NK-92 treated with Interleukin-12 subunit alpha and Interleukin-12 subunit beta, amount 100 ng/mL, for 24 hours (cell line): ENCODE measurements around the gene TRIM2.

Experiments
- DNase-seq: peaks from one replicate; lab custom pipeline; 2025; lab: John Stamatoyannopoulos, UW

TRIM2 gene

GRCh38 chr4:153222707-153223426 is 18.6 kb downstream of the TRIM2 start:
- no peak for DNase-seq

DNA sequence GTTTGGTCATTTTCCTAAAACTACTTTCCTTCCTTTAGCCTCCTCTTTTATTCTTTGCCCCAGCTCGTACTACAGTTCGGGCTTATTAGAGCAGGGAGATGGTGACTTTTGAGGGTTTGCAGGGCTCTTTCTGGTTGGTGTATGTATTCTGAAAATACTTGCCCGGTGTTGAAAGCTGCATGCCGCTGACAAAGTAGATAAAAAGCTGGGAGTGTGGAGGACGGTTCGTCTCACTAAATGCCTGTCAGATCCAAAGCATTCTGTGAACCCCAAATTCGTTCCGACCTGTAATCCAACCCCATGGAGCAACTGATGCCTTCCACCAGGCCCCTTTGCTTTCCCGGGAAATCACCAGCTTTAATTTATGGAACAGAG is 19.2 kb downstream of the TRIM2 start:
- DNase-seq: no peak

DNA sequence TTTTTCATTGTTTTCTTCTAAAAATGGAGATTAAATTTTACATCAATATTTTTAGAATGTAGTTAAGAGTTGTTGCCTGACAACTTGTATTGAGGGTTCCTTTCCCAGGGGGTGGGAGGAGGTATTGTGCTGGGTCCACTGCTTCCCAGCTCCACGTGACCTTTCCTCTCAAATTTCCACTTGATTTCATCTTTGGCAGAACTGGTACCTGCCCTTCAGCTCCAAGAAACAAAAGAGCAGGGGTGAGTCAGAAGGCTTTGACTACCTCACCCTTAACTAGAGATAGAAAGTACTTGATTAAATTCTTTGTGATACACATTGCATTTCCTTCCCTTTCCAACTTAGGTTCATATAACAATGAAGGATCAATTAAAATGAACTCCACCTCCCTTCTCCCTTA is 19.7 kb downstream of the TRIM2 start:
- DNase-seq: no peak

DNA sequence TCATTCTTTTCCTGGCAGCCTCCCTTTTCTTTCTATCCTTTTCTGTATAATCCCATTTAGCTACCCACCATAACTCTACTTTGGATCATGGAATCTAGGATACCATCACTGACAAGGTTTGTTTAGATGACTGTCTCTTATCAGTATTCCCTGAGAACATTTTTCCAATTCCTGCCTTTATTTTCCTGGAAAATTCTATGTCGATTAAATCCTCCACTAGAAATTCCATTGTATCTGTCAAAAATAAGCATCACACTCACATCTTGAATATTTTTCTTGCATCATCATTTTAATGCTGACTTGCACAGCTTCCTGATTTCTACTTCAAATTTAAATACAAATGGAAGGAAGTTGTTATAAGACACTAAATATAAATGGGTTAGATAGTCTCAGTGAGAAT is 20.2 kb downstream of the TRIM2 start:
- no peak for DNase-seq

DNA sequence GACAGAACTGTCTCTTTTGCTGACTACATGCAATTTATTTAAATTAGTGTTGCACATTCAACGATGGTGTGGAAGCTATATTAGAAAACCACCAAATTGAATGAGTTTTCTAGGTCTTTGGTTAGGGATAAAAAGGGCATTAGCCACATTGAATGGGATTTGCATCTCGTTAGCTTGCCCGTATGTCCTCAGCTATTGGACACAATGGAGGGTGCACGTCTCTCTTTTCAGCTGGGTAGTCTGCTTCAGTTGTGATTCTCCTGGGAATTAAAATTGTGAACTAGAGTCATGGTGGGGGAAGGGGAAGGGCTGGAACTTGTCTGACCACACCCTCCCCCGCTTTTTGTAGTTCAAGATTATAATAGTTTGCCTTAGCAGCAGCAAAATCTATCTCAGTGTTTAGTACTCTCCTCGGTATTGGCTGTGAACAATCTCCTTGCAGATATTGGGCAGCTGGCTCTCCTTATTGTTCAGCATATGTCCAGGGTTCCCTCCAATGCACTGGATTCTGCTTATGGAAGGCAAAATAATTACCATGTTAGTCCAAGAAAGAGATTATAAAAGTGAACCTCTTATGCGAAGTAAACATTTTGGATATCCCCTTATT is 23.3 kb downstream of the TRIM2 start:
- no peak for DNase-seq

DNA sequence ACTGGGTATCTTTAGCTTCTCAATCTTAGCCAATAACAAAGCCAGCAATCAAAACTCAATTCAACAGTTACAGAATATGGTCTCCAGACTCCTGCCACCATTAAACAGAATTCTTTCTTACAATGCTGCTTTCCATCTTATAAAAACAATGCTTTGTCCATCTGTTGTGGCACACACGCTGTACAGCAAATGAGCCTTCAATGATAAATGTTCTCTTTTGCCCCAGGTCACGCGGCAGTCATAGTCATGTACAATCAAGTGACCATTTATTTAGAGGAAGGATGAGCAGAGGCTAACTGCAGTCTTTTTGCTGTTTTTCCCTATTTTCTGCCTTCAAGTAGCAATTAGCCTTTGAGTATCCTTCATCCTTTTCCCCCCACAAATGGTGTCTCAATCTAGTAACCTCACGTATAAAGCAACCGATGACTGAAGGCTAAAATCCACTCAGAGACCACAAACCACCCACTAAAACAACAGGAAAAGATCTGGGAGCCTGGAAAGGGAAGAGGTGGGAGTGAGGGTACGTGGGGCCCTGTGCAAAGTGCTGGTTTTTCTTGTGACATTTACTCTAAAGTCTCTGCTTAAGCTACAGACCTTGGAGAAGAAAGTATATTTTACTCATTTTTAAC is 24.4 kb downstream of the TRIM2 start:
- DNase-seq: no peak

GRCh38 chr4:153229545-153229944 is 25.3 kb downstream of the TRIM2 start:
- no peak for DNase-seq

- no peak for DNase-seq
Observed at GRCh38 chr4:153232768-153233167, 28.5 kb downstream of the TRIM2 start.

DNA sequence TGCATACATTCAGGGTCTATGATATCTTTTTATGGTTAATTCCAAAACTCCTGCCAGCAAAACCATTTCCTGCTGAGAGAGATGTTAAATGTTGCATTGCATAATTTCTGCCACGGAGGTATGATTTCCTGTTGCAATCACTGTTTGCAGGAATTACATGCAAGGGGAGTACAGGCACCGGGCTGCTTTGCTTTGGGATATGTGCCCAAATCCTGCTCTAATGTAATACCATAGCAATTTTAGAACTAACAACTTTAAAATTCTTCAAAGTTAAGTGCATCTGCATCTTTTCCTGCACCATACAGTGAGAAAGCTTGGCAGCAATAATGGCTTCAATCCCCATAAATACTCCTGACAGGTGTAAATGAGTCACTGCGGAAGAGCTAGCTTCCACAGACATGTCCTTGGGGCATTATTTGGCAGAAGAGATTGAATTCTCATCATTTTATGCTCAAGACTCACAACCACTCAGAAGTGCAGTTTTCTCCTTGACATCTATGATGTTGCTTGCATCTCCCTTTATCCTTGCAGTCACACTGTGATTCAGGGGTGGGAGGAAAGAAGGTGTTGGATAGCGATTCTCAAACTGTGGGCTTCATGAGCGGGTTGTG is 29.6 kb downstream of the TRIM2 start:
- no peak for DNase-seq

DNA sequence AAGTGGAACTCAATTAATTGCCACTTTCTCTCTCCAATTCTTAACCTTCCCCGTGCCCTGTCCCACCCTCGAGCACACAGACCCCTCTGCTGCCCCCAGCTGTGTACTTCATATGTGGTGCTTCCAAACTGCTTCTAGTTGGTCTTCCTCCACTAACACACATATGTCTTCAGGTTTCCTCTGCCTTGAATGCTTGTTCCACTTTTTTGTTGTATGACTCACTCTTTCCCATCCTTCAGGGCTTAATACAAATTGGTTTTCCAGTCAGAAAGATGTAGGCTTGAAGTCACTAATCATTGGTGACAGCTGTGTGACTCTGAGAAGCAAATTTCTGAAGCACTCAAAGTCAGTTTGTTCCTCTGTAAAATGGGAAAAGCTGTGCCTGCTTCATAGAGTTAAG is 30.6 kb downstream of the TRIM2 start:
- DNase-seq: no peak

DNA sequence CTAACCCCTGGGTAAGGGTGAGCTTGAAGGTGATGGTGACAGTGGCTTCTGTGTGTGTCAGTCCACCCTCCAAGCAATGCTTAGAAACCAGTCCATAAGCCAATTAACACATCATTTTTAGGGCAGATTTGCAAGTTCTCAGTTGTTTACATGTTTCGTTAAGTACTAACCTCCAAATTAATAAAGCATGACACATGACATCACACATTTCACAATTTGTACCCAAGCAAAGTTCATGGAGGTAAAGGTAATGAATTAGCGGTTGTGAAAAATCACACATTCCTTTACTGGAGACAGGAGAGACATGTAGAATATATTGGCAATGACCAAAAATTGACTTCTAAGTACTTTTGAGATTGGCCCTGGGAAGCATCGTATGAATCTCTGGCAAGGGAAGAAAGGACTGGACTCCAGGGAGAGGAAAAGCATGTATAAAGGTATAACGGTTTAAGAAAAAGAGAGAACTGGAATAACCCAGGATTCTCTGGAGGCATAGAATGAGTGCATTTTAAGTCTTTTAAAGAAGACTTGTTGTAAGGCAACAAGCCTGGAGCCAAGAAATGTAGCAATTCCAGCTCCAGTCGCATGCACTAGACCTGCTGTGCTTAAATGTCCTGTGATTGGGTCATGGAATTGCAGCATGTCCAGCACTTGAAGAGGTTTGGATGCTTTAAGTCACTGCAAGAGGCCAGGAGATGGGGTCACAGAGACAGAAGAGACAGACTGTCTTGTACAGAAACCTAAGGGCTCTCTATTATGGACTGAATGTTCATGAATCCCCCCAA is 34.1 kb downstream of the TRIM2 start:
- DNase-seq: no peak

DNA sequence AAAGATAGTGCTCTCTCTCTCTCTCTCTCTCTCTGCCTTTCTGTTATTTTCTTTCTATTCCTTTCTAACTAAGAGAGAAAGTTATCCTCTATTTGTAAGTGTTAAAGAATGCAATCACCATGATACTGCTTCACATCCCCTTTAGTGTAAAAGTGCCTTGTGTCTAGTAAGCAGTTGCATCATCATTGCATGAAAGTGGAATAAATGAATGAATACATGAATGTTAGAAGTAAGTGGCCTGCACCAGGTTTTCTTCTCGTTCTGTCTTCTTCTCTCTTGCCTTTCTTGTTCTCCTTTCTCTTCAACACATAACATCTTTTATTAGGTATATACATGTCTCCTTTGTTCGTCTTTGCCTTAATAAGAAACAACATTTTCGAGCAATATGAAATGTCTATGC is 35.2 kb downstream of the TRIM2 start:
- no peak for DNase-seq

DNA sequence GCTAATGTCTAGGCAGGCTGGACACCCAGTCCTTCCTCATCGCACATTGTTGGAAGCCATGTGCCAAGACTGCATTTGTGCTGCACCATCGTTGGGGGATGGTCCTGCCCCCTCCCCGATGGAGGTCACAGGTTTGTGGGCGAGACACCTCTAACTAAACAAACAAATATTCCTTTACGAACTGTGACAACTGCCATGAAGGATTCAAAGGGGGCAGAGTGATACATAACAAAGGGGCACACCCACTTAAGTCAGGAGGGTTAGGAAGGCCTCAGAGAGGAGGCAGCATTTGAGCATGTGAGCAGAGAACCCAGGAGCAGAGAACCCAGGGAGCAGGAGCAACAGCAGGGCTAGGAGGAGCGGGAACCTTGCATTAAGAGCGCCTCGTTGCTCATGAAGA is 37.1 kb downstream of the TRIM2 start:
- DNase-seq: no peak

DNA sequence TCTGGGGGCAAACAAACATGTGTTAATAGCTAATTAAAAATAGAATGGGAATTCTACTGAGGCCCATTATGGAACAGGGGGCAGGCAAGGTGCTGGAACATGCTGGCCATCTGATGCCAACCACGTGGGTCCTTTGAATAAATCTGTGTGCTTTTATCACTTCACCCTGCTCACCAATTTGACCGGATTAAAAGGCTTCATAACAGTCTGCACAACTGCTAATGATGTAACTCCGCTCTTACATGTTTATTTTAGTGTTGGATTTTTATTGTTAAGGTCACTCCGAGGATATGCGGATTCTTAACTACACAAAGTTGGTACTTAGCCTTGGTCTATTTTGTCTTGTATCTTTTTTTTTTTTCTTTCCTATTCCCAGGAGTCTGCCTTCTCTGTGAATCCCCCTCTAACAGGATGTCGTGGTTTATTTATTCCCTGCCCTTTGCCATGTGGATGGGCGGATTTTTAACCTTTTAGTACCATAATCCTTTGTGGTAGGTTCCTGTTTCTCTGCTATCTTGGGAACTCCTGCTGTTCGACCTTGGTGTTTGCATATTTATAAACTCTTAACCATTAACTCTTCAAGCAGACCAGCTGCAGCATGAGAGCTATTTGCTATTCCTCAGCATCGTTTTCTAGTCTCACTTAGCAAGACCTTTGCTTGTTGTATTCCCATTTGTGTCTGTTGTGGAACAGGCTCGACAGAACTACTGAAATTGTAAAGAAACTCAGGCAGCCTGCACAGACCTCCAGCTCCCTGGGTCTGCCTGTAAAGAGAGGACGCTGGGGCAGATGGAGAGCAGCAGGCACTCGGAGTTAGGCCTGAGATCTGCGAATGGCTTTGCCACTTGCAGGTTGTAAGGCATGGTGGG is 38.0 kb downstream of the TRIM2 start:
- DNase-seq: no peak

GRCh38 chr4:153242839-153243324 is 38.6 kb downstream of the TRIM2 start:
- no peak for DNase-seq

GRCh38 chr4:153243468-153243867 is 39.2 kb downstream of the TRIM2 start:
- DNase-seq: no peak

DNA sequence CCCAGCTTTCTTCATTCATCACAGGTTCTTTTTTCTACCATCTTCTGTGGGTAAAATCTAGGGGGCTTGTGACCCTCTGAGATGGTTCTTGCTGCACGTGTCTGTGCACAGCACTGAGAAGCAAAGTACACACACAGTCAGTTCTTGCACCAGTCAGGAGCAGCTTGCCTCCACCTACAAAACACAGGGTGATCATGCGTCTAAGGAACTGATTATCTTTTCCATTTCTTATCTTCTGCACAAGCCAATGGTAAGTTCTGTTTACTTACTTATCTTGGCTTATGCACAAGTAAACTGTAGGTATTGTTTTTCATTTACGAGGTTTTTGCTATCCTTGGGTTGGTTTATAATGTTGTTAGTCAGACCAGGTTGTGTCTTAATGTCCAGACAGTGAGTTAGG is 40.7 kb downstream of the TRIM2 start:
- DNase-seq: no peak

GRCh38 chr4:153245775-153246174 is 41.5 kb downstream of the TRIM2 start:
- DNase-seq: no peak

GRCh38 chr4:153246446-153247115 is 42.3 kb downstream of the TRIM2 start:
- DNase-seq: no peak

DNA sequence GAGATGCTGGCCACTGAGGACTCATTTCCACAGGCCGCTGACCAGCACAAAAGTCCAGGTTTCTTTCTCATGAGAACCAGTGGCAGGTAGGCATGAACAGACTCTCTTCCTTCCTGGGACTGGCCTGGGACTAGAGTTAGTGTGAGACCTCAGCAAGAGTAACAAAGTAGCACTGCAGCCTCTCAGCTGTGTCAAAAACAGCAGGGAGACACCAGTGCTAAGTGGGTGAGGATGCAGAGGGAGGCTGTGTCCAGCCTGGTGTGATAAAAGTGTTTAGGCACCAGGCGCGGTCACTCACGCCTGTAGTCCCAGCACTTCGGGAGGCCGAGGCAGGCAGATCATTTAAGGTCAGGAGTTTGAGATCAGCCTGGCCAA is 42.9 kb downstream of the TRIM2 start:
- no peak for DNase-seq
